MM.1S (cell line): ENCODE measurements around the gene GALNT10.

Experiments
- DNase-seq: peaks from one replicate; pipeline ENCODE4 v3.0.0-alpha.2; 2015
- H2AFZ ChIP-seq: fragments of 300-600 bp; sonication (generic); 2 replicates; pipeline ENCODE4 v1.6.0; 2016; ENCODE audit warnings: antibody characterized with exemption, low read length
- H3F3A ChIP-seq: fragments of 300-600 bp; sonication (generic); 2 replicates; pipeline ENCODE4 v1.6.1; 2016; ENCODE audit warnings: mild to moderate bottlenecking, antibody characterized with exemption, low read length, moderate library complexity, mixed read lengths; ENCODE audit not compliant: insufficient read depth
- H3K27ac ChIP-seq: fragments of 300-600 bp; sonication (generic); 2 replicates; pipeline ENCODE4 v1.5.1; 2016; ENCODE audit warnings: mild to moderate bottlenecking, low read length
- H3K27me3 ChIP-seq: fragments of 300-600 bp; sonication (generic); replicated peaks from 2 replicates; pipeline ENCODE4 v1.6.0; 2016; ENCODE audit warnings: low read length; ENCODE audit not compliant: insufficient read depth
- H3K36me3 ChIP-seq: fragments of 300-600 bp; sonication (generic); replicated peaks from 2 replicates; pipeline ENCODE4 v1.6.1; 2016; ENCODE audit warnings: mild to moderate bottlenecking, low read length, mixed read lengths; ENCODE audit not compliant: insufficient read depth
- H3K4me1 ChIP-seq: fragments of 300-600 bp; sonication (generic); 2 replicates; pipeline ENCODE4 v1.6.1; 2016; ENCODE audit warnings: low read length, mixed read lengths
- H3K4me2 ChIP-seq: fragments of 300-600 bp; sonication (generic); 2 replicates; pipeline ENCODE4 v1.6.0; 2016; ENCODE audit warnings: low read depth, low read length
- H3K4me3 ChIP-seq: fragments of 300-600 bp; sonication (generic); 2 replicates; pipeline ENCODE4 v1.5.1; 2016; ENCODE audit warnings: low read length, mixed read lengths
- H3K79me2 ChIP-seq: fragments of 300-600 bp; sonication (generic); 2 replicates; pipeline ENCODE4 v1.6.1; 2016; ENCODE audit warnings: mixed run types, low read length, mixed read lengths
- H3K9ac ChIP-seq: fragments of 300-600 bp; sonication (generic); 2 replicates; pipeline ENCODE4 v1.6.1; 2016; ENCODE audit warnings: low read length, mixed read lengths
- H3K9me2 ChIP-seq: fragments of 300-600 bp; sonication (generic); replicated peaks from 2 replicates; pipeline ENCODE4 v1.6.1; 2016; ENCODE audit warnings: mild to moderate bottlenecking, low read length, mixed read lengths; ENCODE audit not compliant: insufficient read depth
- H3K9me3 ChIP-seq: fragments of 300-600 bp; sonication (generic); replicated peaks from 2 replicates; pipeline ENCODE4 v1.6.1; 2016; ENCODE audit warnings: mild to moderate bottlenecking, low read length, mixed read lengths; ENCODE audit not compliant: insufficient read depth
- H4K20me1 ChIP-seq: fragments of 300-600 bp; sonication (generic); 2 replicates; pipeline ENCODE4 v1.6.1; 2016; ENCODE audit warnings: mild to moderate bottlenecking, low read length, moderate library complexity, mixed read lengths; ENCODE audit not compliant: insufficient read depth
- CTCF ChIP-seq: fragments of 300-600 bp; sonication (generic); IDR thresholded peaks from 2 replicates; pipeline ENCODE4 v1.5.1; 2016; ENCODE audit warnings: antibody characterized with exemption, low read length, mixed read lengths
- EZH2 ChIP-seq: fragments of 300-600 bp; sonication (generic); optimal IDR thresholded peaks from 2 replicates; pipeline ENCODE3; 2017; ENCODE audit warnings: low read depth, mild to moderate bottlenecking, antibody characterized with exemption, low read length, mixed read lengths
- EZH2phosphoT487 ChIP-seq: fragments of 300-600 bp; sonication (generic); IDR thresholded peaks from 2 replicates; pipeline ENCODE4 v1.6.1; 2018; ENCODE audit warnings: antibody characterized with exemption, low read length

GALNT10 gene

DNA sequence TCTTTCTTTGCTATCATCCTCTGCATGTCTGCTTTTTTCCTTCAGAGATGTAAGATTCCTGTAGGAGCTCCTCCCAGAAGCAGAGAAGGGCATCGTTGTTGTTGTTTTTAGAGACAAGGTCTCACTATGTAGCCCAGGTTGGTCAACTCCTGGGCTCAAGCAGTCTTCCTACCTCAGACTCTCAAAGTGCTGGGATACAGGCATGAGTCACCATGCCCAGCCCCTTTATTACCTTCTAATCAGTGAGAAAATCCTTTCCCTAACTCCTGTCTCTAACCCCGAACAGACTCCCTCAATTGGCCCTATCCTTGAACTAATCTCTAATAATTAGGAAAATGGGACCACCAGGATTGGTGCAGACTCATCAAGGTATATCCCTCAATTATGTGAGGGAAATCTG lies 64.4 kb downstream of the GALNT10 start:
- Histone ChIP-seq H3K9me2 (no peaks in the 10 kb centered on the region), H4K20me1 (no peaks in the 10 kb centered on the region), H3K9me3 (no peaks in the 10 kb centered on the region), H3K4me3 (no peak overlapping the region), H3K9ac (no peak overlapping the region), H3K4me1 (0 out of 2 replicates have a peak, but pooled peaks cover 4% of the 10 kb centered on the region), H3K36me3 (no peaks in the 10 kb centered on the region), H3F3A (no peaks in the 10 kb centered on the region), H3K4me2 (no peak overlapping the region), H2AFZ (no peak overlapping the region), H3K27me3 (no peaks in the 10 kb centered on the region), H3K79me2 (peaks cover 11% of the 10 kb centered on the region; the same call in 1 of the 2 replicates), H3K27ac (no peak overlapping the region)
- DNase-seq: no peak
- TF ChIP-seq CTCF (no peak), EZH2phosphoT487 (no peak), EZH2 (no peak)

- no peaks in the 10 kb centered on the region for H3K9me3 ChIP-seq
- peaks cover 11% of the 10 kb centered on the region; the same call in 1 of the 2 replicates for H3K79me2 ChIP-seq
- no peaks in the 10 kb centered on the region for H4K20me1 ChIP-seq
- H3K4me3 ChIP-seq: no peak overlapping the region
- H3F3A ChIP-seq: no peaks in the 10 kb centered on the region
- H3K4me1 ChIP-seq: 0 out of 2 replicates have a peak, but pooled peaks cover 4% of the 10 kb centered on the region
- no peaks in the 10 kb centered on the region for H3K27me3 ChIP-seq
- DNase-seq: no peak
- H3K27ac ChIP-seq: no peak overlapping the region
- H3K9ac ChIP-seq: no peak overlapping the region
- H3K36me3 ChIP-seq: no peaks in the 10 kb centered on the region
- H3K9me2 ChIP-seq: no peaks in the 10 kb centered on the region
- no peak overlapping the region for H2AFZ ChIP-seq
- H3K4me2 ChIP-seq: no peak overlapping the region
- TF ChIP-seq EZH2 (no peak), EZH2phosphoT487 (no peak)
Measured at GRCh38 chr5:154257046-154257445, 66.5 kb downstream of the GALNT10 start.

GRCh38 chr5:154258531-154259217 lies 68.1 kb downstream of the GALNT10 start:
- Histone ChIP-seq H4K20me1 (no peaks in the 10 kb centered on the region), H3K9me3 (no peaks in the 10 kb centered on the region), H3K4me2 (no peak overlapping the region), H3K27ac (no peak overlapping the region), H3K79me2 (peaks cover 11% of the 10 kb centered on the region; the same call in 1 of the 2 replicates), H3K9me2 (no peaks in the 10 kb centered on the region), H3K36me3 (no peaks in the 10 kb centered on the region), H3K4me3 (no peak overlapping the region), H3K27me3 (no peaks in the 10 kb centered on the region), H2AFZ (no peak overlapping the region), H3F3A (no peaks in the 10 kb centered on the region), H3K9ac (no peak overlapping the region), H3K4me1 (0 out of 2 replicates have a peak, but pooled peaks cover 4% of the 10 kb centered on the region)
- no peak for DNase-seq
- no peak for TF ChIP-seq CTCF
- TF ChIP-seq EZH2: no peak
- TF ChIP-seq EZH2phosphoT487: no peak

- Histone ChIP-seq H3K27me3 (no peaks in the 10 kb centered on the region), H3K9ac (no peak overlapping the region), H4K20me1 (no peaks in the 10 kb centered on the region), H3K9me3 (no peaks in the 10 kb centered on the region), H3K27ac (no peak overlapping the region), H3K4me2 (no peak overlapping the region), H3F3A (no peaks in the 10 kb centered on the region), H3K4me1 (0 out of 2 replicates have a peak, but pooled peaks cover 4% of the 10 kb centered on the region), H3K4me3 (no peak overlapping the region), H3K36me3 (no peaks in the 10 kb centered on the region), H2AFZ (no peak overlapping the region), H3K9me2 (no peaks in the 10 kb centered on the region), H3K79me2 (peaks cover 5% of the 10 kb centered on the region; the same call in 1 of the 2 replicates)
- no peak for TF ChIP-seq CTCF
- TF ChIP-seq EZH2phosphoT487: no peak
- no peak for TF ChIP-seq EZH2
- no peak for DNase-seq
Measured at GRCh38 chr5:154260224-154260927, 69.8 kb downstream of the GALNT10 start.
